ACC112 (cell line): ENCODE measurements around the gene SHC2.

Source experiments
- H2AFZ ChIP-seq: fragments of 200-600 bp; sonication (generic); one replicate; pipeline ENCODE4 v1.6.0; 2017; ENCODE audit warnings: antibody characterized with exemption, low read length; ENCODE audit not compliant: unreplicated experiment
- H3K27ac ChIP-seq: fragments of 200-600 bp; sonication (generic); 2 replicates; pipeline ENCODE4 v1.5.1; 2014; ENCODE audit warnings: low read depth, mild to moderate bottlenecking, antibody characterized with exemption, low read length, moderate library complexity
- H3K27me3 ChIP-seq: fragments of 200-600 bp; sonication (generic); 2 replicates; pipeline ENCODE4 v1.6.1; 2014; ENCODE audit warnings: mild to moderate bottlenecking, antibody characterized with exemption, low read length, moderate library complexity, mixed read lengths; ENCODE audit not compliant: insufficient read depth
- H3K36me3 ChIP-seq: fragments of 200-600 bp; sonication (generic); 2 replicates; pipeline ENCODE4 v1.6.1; 2016; ENCODE audit warnings: mild to moderate bottlenecking, antibody characterized with exemption, low read length, moderate library complexity, mixed read lengths; ENCODE audit not compliant: insufficient read depth
- H3K4me1 ChIP-seq: fragments of 200-600 bp; sonication (generic); one replicate; pipeline ENCODE4 v1.6.1; 2016; ENCODE audit warnings: low read length, mixed read lengths; ENCODE audit not compliant: insufficient read depth, unreplicated experiment, control insufficient read depth
- H3K4me3 ChIP-seq: fragments of 200-600 bp; sonication (generic); 2 replicates; pipeline ENCODE4 v1.5.1; 2014; ENCODE audit warnings: mild to moderate bottlenecking, low read depth, low read length
- H3K79me2 ChIP-seq: fragments of 200-600 bp; sonication (generic); one replicate; pipeline ENCODE4 v1.6.0; 2016; ENCODE audit warnings: low read length; ENCODE audit not compliant: control insufficient read depth, unreplicated experiment, insufficient read depth

SHC2 gene

DNA sequence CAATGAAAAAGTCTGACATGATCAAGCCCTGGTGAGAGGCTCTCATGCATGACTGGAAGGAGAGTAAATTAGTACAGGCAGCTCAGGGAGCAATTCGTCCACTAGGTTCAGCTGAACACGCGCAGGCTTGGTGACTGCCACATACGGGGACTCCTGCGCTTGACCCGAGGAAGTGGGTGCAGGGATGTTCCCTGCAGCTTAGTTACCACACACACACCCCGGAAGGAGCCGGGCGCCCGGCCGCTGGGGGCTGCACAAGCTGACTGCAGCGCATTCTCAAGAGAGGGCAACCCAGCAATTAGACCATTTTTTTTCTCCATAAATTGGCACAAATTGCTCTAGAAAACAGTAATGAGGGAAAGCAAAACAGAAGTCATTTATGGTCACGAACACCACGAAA, 93.3 kb downstream of the SHC2 start:
- H3K27me3 ChIP-seq, result peaks cover 34% of the 10 kb centered on the region; the same call in 1 of the 2 replicates
- no peaks in the 10 kb centered on the region for H3K4me1 ChIP-seq

DNA sequence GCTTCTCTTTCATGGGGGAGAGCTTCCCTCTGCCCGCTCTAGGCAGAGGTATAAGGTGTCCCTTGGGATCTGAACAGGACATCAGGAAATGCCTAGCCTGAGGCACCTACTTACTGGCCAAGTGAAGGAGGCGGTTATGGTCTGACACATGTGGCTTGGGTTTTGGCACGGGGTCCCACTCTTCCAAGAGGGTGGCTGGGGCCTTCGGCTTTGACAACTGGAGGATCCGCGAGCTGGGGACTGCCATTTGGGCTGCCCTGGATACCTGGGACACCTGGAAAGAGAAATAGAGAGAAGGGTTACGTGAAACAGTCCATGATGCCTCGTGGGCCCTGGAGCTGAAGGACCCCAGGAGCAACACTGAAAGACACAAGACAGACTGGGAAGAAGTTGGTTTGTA, 93.9 kb downstream of the SHC2 start:
- no peaks in the 10 kb centered on the region for H3K4me1 ChIP-seq
- no peak overlapping the region for H3K4me3 ChIP-seq
- no peak overlapping the region for H3K27ac ChIP-seq
- no peaks in the 10 kb centered on the region for H3K36me3 ChIP-seq
- no peak overlapping the region for H2AFZ ChIP-seq
- peaks cover 28% of the 10 kb centered on the region; the same call in 1 of the 2 replicates for H3K27me3 ChIP-seq
- no peaks in the 10 kb centered on the region for H3K79me2 ChIP-seq

More for the DNA sequence above, 93.3 kb downstream of the SHC2 start:
- H2AFZ ChIP-seq, result no peak overlapping the region
- no peak overlapping the region for H3K4me3 ChIP-seq
- no peaks in the 10 kb centered on the region for H3K36me3 ChIP-seq
- H3K79me2 ChIP-seq, result no peaks in the 10 kb centered on the region
- H3K27ac ChIP-seq, result no peak overlapping the region
